Measurements from ENCODE around the gene NEK6.

NEK6 gene

GRCh38 chr9:124268661-124269060 lies 10.9 kb downstream of the NEK6 start:
- Histone ChIP-seq H3K27me3 (replicated peaks) (no peaks in the 10 kb centered on the region), H3K36me3 (replicated peaks) (peaks cover 31% of the 10 kb centered on the region), H3K4me3 (ENCODE audit: low read depth, low read length) (no peak overlapping the region), H3K27ac (no peak overlapping the region)
- no peak for DNase-seq
- in situ Hi-C loops (cut with HindIII; ENCODE audit: low pct_ligation_motif_present, low sequenced_read_pairs) = no loop called here
- TF ChIP-seq, protein P1, sequence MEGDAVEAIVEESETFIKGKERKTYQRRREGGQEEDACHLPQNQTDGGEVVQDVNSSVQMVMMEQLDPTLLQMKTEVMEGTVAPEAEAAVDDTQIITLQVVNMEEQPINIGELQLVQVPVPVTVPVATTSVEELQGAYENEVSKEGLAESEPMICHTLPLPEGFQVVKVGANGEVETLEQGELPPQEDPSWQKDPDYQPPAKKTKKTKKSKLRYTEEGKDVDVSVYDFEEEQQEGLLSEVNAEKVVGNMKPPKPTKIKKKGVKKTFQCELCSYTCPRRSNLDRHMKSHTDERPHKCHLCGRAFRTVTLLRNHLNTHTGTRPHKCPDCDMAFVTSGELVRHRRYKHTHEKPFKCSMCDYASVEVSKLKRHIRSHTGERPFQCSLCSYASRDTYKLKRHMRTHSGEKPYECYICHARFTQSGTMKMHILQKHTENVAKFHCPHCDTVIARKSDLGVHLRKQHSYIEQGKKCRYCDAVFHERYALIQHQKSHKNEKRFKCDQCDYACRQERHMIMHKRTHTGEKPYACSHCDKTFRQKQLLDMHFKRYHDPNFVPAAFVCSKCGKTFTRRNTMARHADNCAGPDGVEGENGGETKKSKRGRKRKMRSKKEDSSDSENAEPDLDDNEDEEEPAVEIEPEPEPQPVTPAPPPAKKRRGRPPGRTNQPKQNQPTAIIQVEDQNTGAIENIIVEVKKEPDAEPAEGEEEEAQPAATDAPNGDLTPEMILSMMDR (IDR thresholded peaks at IDR 0.05; ENCODE audit: low read depth, low read length, missing control alignments) = no peak

- Histone ChIP-seq H3K36me3 (replicated peaks) (peaks cover 31% of the 10 kb centered on the region), H3K4me3 (ENCODE audit: low read depth, low read length) (no peak overlapping the region), H3K27ac (no peak overlapping the region), H3K27me3 (replicated peaks) (no peaks in the 10 kb centered on the region)
- DNase-seq = no peak
- in situ Hi-C loops (cut with HindIII; ENCODE audit: low pct_ligation_motif_present, low sequenced_read_pairs) = no loop called here
- TF ChIP-seq, protein P1 (IDR thresholded peaks at IDR 0.05; ENCODE audit: low read depth, low read length, missing control alignments) = no peak
Measured at GRCh38 chr9:124269556-124269955, 11.8 kb downstream of the NEK6 start.

GRCh38 chr9:124270504-124271335 lies 13.0 kb downstream of the NEK6 start:
- H3K4me3 ChIP-seq (ENCODE audit: low read depth, low read length) = no peak overlapping the region
- in situ Hi-C loops (cut with HindIII; ENCODE audit: low pct_ligation_motif_present, low sequenced_read_pairs) = no loop called here
- H3K27ac ChIP-seq = no peak overlapping the region
- DNase-seq = no peak
- H3K36me3 ChIP-seq (replicated peaks) = peaks cover 30% of the 10 kb centered on the region
- H3K27me3 ChIP-seq (replicated peaks) = no peaks in the 10 kb centered on the region
- TF ChIP-seq, protein P1 (IDR thresholded peaks at IDR 0.05; ENCODE audit: low read depth, low read length, missing control alignments) = no peak

- Histone ChIP-seq H3K27ac (no peak overlapping the region), H3K36me3 (replicated peaks) (peaks cover 28% of the 10 kb centered on the region), H3K27me3 (replicated peaks) (no peaks in the 10 kb centered on the region), H3K4me3 (ENCODE audit: low read depth, low read length) (no peak overlapping the region)
- DNase-seq = no peak
- TF ChIP-seq, protein P1 (IDR thresholded peaks at IDR 0.05; ENCODE audit: low read depth, low read length, missing control alignments) = no peak
- in situ Hi-C loops (cut with HindIII; ENCODE audit: low pct_ligation_motif_present, low sequenced_read_pairs) = no loop called here
Measured at GRCh38 chr9:124271660-124272059, 13.9 kb downstream of the NEK6 start.

DNA sequence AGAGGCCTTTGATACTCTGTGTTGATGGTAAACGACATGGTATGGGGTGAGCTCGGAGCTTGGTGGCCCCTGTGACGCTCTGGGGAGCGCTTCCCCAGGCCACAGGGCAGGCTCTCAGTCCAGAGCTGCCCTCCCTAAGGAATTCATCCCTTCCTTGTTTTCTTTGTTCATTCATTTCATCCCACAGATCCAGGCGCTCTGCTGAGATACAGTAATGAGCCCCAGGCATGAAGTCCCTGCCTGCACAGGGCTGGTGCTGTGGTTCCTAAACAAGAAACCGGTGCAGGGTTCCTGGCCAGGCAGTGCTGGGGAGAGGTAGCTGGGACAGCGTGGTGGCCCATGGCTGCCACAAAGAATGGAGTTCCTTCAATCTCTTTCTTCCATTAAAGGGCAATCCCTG lies 14.4 kb downstream of the NEK6 start:
- TF ChIP-seq, protein P1 (IDR thresholded peaks at IDR 0.05; ENCODE audit: low read depth, low read length, missing control alignments) = no peak
- Histone ChIP-seq H3K27ac (no peak overlapping the region), H3K36me3 (replicated peaks) (peaks cover 28% of the 10 kb centered on the region), H3K27me3 (replicated peaks) (no peaks in the 10 kb centered on the region), H3K4me3 (ENCODE audit: low read depth, low read length) (no peak overlapping the region)
- no peak for DNase-seq
- in situ Hi-C loops (cut with HindIII; ENCODE audit: low pct_ligation_motif_present, low sequenced_read_pairs) = no loop called here

DNA sequence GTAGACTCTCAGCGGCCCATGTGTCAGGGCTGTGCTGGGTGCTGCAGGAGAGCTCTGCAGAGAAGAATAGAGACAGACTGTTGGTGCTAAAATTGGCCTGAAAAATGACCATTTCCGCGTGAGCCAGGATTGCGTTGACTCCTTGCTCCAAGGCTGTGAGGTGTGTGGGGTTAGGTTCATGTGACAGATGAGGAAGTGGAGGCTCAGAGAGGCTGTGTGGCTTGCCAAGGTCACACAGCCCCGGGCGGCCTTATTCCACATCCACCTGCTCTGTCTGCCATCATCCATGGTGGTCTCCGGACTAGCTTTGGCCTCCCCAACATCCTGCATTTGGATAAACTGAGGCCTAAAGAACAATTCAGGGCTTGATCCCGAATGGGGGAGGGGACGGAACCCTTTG lies 15.2 kb downstream of the NEK6 start:
- Histone ChIP-seq H3K36me3 (replicated peaks) (peaks cover 27% of the 10 kb centered on the region), H3K27ac (no peak overlapping the region), H3K27me3 (replicated peaks) (no peaks in the 10 kb centered on the region), H3K4me3 (ENCODE audit: low read depth, low read length) (no peak overlapping the region)
- in situ Hi-C loops (cut with HindIII; ENCODE audit: low pct_ligation_motif_present, low sequenced_read_pairs) = no loop called here
- TF ChIP-seq, protein P1 (IDR thresholded peaks at IDR 0.05; ENCODE audit: low read depth, low read length, missing control alignments) = no peak
- no peak for DNase-seq

Data from brain microvascular endothelial cell (primary cell).